A549 (cell line): Measurements from ENCODE around the gene SHMT2. TPM values are rescaled to one million over a fixed set of nuclear protein-coding genes. Genes with fewer than 3 reads are reported as not detected.

Experiments used
- ATAC-seq, 2 experiments: fragments of 200-7000 bp in 1 of 2; fragments of >200 bp in 1 of 2; cut with Nextera tagmentation in 1 of 2; cut with Tn5 transposase in 1 of 2; 3 replicates each; pipeline versions ENCODE4 v1.8.0 to v1.9.1; 2018 to 2020; ENCODE audit warnings: mild to moderate bottlenecking in 1 of 2, moderate library complexity in 1 of 2
- CTCF ChIA-PET: fragments of 300-600 bp; sonication (Branson Sonifier 250); formaldehyde crosslinking; extraction: SDS; loops from one replicate; lab custom pipeline; 2021; ENCODE audit warnings: antibody characterized with exemption, inconsistent platforms; lab: Yijun Ruan, JAX
- POLR2A ChIA-PET: fragments of 350-600 bp; formaldehyde crosslinking; extraction: SDS; loops from one replicate; lab custom pipeline; 2021; ENCODE audit warnings: antibody characterized with exemption, inconsistent platforms; lab: Yijun Ruan, JAX
- DNase-seq, 2 experiments: peaks; one replicate each; pipeline versions ENCODE4 v3.0.0 to v3.0.0-alpha.2; 2011 to 2016; ENCODE audit warnings: low read depth in 1 of 2, low spot score in 1 of 2
- FAIRE-seq: peaks from 2 replicates; lab custom pipeline; 2011; peaks lifted over from hg19 to GRCh38; lab: Jason Lieb, UNC
- H3K27ac ChIP-seq, 2 experiments: fragments of >200 bp; sonication (Bioruptor Twin); formaldehyde crosslinking; 3 replicates each; pipeline ENCODE4 v1.5.1; 2016 to 2017
- H3K4me1 ChIP-seq: fragments of >200 bp; sonication (Bioruptor Twin); formaldehyde crosslinking; 3 replicates; pipeline ENCODE4 v1.6.1; 2016
- H3K4me2 ChIP-seq: fragments of >200 bp; sonication (Bioruptor Twin); formaldehyde crosslinking; 3 replicates; pipeline ENCODE4 v1.6.1; 2016
- H3K4me3 ChIP-seq: fragments of >200 bp; sonication (Bioruptor Twin); formaldehyde crosslinking; 3 replicates; pipeline ENCODE4 v1.5.1; 2016
- H3K9me3 ChIP-seq: fragments of >200 bp; sonication (Bioruptor Twin); formaldehyde crosslinking; 3 replicates; pipeline ENCODE4 v1.6.1; 2016
- BCL3 ChIP-seq: fragments of >200 bp; sonication (Bioruptor Twin); formaldehyde crosslinking; IDR thresholded peaks from 3 replicates; pipeline ENCODE4 v1.6.1; 2016
- BHLHE40 ChIP-seq: IDR thresholded peaks from 2 replicates; pipeline ENCODE4 v1.6.1; 2012; ENCODE audit warnings: low read depth, low read length, inconsistent platforms
- CBX8 ChIP-seq: fragments of 200-600 bp; sonication (generic); IDR thresholded peaks from 2 replicates; pipeline ENCODE4 v1.6.1; 2016
- CEBPB ChIP-seq, 2 experiments: fragments of >200 bp in 1 of 2; sonication (Bioruptor Twin) in 1 of 2; formaldehyde crosslinking in 1 of 2; IDR thresholded peaks; 2 replicates each; pipeline ENCODE4 v1.6.1; 2012 to 2016
- CHD2 ChIP-seq: fragments of 150-350 bp; IDR thresholded peaks from 2 replicates; pipeline ENCODE4 v1.6.1; 2014; ENCODE audit warnings: low read length; ENCODE audit not compliant: partially characterized antibody
- E2F6 ChIP-seq: IDR thresholded peaks from 2 replicates; pipeline ENCODE4 v1.6.1; 2012; ENCODE audit warnings: low read depth, borderline replicate concordance
- EHMT2 ChIP-seq: fragments of 200-600 bp; sonication (generic); IDR thresholded peaks from 2 replicates; pipeline ENCODE4 v1.6.1; 2016; ENCODE audit warnings: antibody characterized with exemption, low read depth, mild to moderate bottlenecking, moderate library complexity
- FOSL2 ChIP-seq, 2 experiments: fragments of 450-650 bp in 1 of 2; fragments of >200 bp in 1 of 2; sonication (Bioruptor Twin) in 1 of 2; formaldehyde crosslinking; IDR thresholded peaks; 2 replicates each; pipeline versions ENCODE4 v1.5.0 to v1.6.1; 2016 to 2020; ENCODE audit warnings: mild to moderate bottlenecking in 1 of 2, moderate library complexity in 1 of 2
- GATA3 ChIP-seq: IDR thresholded peaks from 2 replicates; pipeline ENCODE4 v1.6.1; 2012; ENCODE audit warnings: borderline replicate concordance
- HDAC2 ChIP-seq: fragments of 200-600 bp; sonication (generic); IDR thresholded peaks from 2 replicates; pipeline ENCODE4 v1.6.1; 2016
- JUN ChIP-seq, 2 experiments: fragments of >200 bp; sonication (Bioruptor Twin); formaldehyde crosslinking; IDR thresholded peaks; 2 replicates in 1 of 2; 3 replicates in 1 of 2; pipeline ENCODE4 v1.6.1; 2016 to 2017
- KDM1A ChIP-seq: fragments of 200-600 bp; sonication (generic); IDR thresholded peaks from 2 replicates; pipeline ENCODE4 v1.6.1; 2016; ENCODE audit warnings: low read depth, mild to moderate bottlenecking
- KDM5A ChIP-seq: fragments of 200-600 bp; sonication (generic); IDR thresholded peaks from 2 replicates; pipeline ENCODE4 v1.6.1; 2016; ENCODE audit warnings: antibody characterized with exemption, mild to moderate bottlenecking
- MAZ ChIP-seq: fragments of 150-350 bp; IDR thresholded peaks from 2 replicates; pipeline ENCODE4 v1.6.1; 2014; ENCODE audit warnings: antibody characterized with exemption, low read depth, low read length, borderline replicate concordance
- MYC ChIP-seq: IDR thresholded peaks from 2 replicates; pipeline ENCODE4 v1.6.1; 2012; ENCODE audit warnings: mild to moderate bottlenecking, inconsistent platforms, low read length, improper control_type of control experiment, borderline replicate concordance
- NFE2L2 ChIP-seq: fragments of 150-350 bp; conservative IDR thresholded peaks from 2 replicates; pipeline ENCODE4 v1.6.1; 2014; ENCODE audit warnings: low read length
- NR3C1 ChIP-seq: fragments of >200 bp; sonication (Bioruptor Twin); formaldehyde crosslinking; IDR thresholded peaks from 3 replicates; pipeline ENCODE4 v1.6.1; 2017
- RARB ChIP-seq: fragments of 250-450 bp; sonication (Bioruptor Pico); IDR thresholded peaks from 2 replicates; pipeline ENCODE4 v1.8.0; 2021; ENCODE audit warnings: mild to moderate bottlenecking, moderate library complexity
- REST ChIP-seq: fragments of 200-600 bp; sonication (generic); IDR thresholded peaks from 2 replicates; pipeline ENCODE4 v1.6.1; 2016; ENCODE audit warnings: antibody characterized with exemption, mild to moderate bottlenecking, moderate library complexity
- RNF2 ChIP-seq: fragments of 200-600 bp; sonication (generic); IDR thresholded peaks from 2 replicates; pipeline ENCODE4 v1.6.1; 2016; ENCODE audit warnings: low read depth, mild to moderate bottlenecking, antibody characterized with exemption, moderate library complexity, borderline replicate concordance
- TFCP2L1 ChIP-seq: fragments of 250-450 bp; sonication (Bioruptor Pico); IDR thresholded peaks from 2 replicates; pipeline ENCODE4 v1.5.0; 2021; ENCODE audit warnings: mild to moderate bottlenecking
- USF2 ChIP-seq: fragments of 450-650 bp; IDR thresholded peaks from 2 replicates; pipeline ENCODE4 v1.6.1; 2014; ENCODE audit warnings: antibody characterized with exemption
- WGBS: methylation state at CpG from one replicate; pipeline ENCODE4 v1.1.6; 2017; ENCODE audit errors: missing lambda C conversion rate; 5-methylcytosine and 5-hydroxymethylcytosine counted together
- polyA plus RNA-seq, 4 experiments: library from polyadenylated mRNA; depleted of rRNA in 3 of 4; stranded (reverse); fragments of >200 nt; fragmentation: RNase III in 1 of 4; extraction: RNeasy Plus Mini Kit Qiagen cat#74134 plus additional on column Dnase treatment in 1 of 4; gene quantifications; 2 replicates in 3 of 4; 3 replicates in 1 of 4; pipeline ENCODE4 v1.2.3, GENCODE V29; 2011 to 2017

SHMT2 gene
- polyA plus RNA-seq, 2 of the 4 experiments (the other 2 are of a cell fraction): 113 to 156 TPM

GRCh38 chr12:57222286-57223190, 7.0 kb upstream of the SHMT2 start:
- WGBS: 83% methylated on average over 13 of the region's 13 CpGs
- no peak for TF ChIP-seq BCL3
- no peak for TF ChIP-seq JUN (IDR thresholded peaks at IDR 0.05)
- no peak for TF ChIP-seq MAZ
- TF ChIP-seq GATA3: no peak
- TF ChIP-seq BHLHE40: no peak
- no peak for TF ChIP-seq CBX8
- no peak for TF ChIP-seq NR3C1
- TF ChIP-seq KDM1A: no peak
- no peak for TF ChIP-seq CHD2
- no peak for TF ChIP-seq KDM5A
- TF ChIP-seq MYC: no peak
- CTCF ChIA-PET: interaction anchor here (1.0 to 26.5 kb wide), 3 partner anchors 7 to 150 kb away, joined by 3 to 615 read pairs (median 233); partner anchors contain the start of gene NXPH4

GRCh38 chr12:57223191-57224165, 6.0 kb upstream of the SHMT2 start:
- no peak for FAIRE-seq
- ChIA-PET CTCF (interaction anchor here (1.0 to 26.5 kb wide), 6 partner anchors 8 to 149 kb away, joined by 3 to 615 read pairs (median 4); partner anchors contain the start of gene NXPH4), POLR2A (no interaction called here)
- Histone ChIP-seq H3K27ac (no peak overlapping the region), H3K4me1 (no peaks in the 10 kb centered on the region), H3K4me2 (no peak overlapping the region), H3K4me3 (no peak overlapping the region), H3K9me3 (no peaks in the 10 kb centered on the region)
- TF ChIP-seq JUN (IDR thresholded peaks at IDR 0.05) (no peak), USF2 (no peak), RARB (CRISPR knock-in tag) (no peak), NR3C1 (no peak), BHLHE40 (no peak)
- ATAC-seq: no peak; a peak in 1 of 6 replicates
- no peak for DNase-seq
- 91% methylated on average over 20 of the region's 22 CpGs for WGBS

More at GRCh38 chr12:57222286-57223190, 7.0 kb upstream of the SHMT2 start:
- peaks cover under 1% of the 10 kb centered on the region; the same call in 2 of the 3 replicates for H3K4me1 ChIP-seq
- no peak for ATAC-seq
- no peak for DNase-seq
- no peak overlapping the region for H3K4me3 ChIP-seq
- H3K27ac ChIP-seq: no peak overlapping the region
- no peak for FAIRE-seq
- H3K4me2 ChIP-seq: no peak overlapping the region
- no peaks in the 10 kb centered on the region for H3K9me3 ChIP-seq
- POLR2A ChIA-PET: interaction anchor here (1.0 kb wide), 1 partner anchor 16 kb away, joined by 3 read pairs; no protein-coding TSS in a partner anchor

GRCh38 chr12:57224278-57224972, 5.1 kb upstream of the SHMT2 start:
- H3K4me2 ChIP-seq: no peak overlapping the region
- 0 out of 3 replicates have a peak, but pooled peaks cover 3% of the 10 kb centered on the region for H3K4me1 ChIP-seq
- no peak overlapping the region for H3K4me3 ChIP-seq
- FAIRE-seq: no peak
- CTCF ChIA-PET: interaction anchor here (0.9 to 26.5 kb wide), 6 partner anchors 8 to 53 kb away, joined by 3 to 615 read pairs (median 4); partner anchors contain the start of gene NXPH4
- no peak for DNase-seq
- POLR2A ChIA-PET: no interaction called here
- no peak for ATAC-seq
- TF ChIP-seq HDAC2 (no peak), E2F6 (no peak), RNF2 (no peak), FOSL2 (IDR thresholded peaks at IDR 0.05) (no peak), FOSL2 (CRISPR knock-in tag; IDR thresholded peaks at IDR 0.05) (no peak), TFCP2L1 (CRISPR knock-in tag) (no peak), KDM1A (no peak), NFE2L2 (no peak), CEBPB (IDR thresholded peaks at IDR 0.05) (no peak), MYC (no peak), REST (no peak), CHD2 (no peak), EHMT2 (no peak)
- H3K9me3 ChIP-seq: no peaks in the 10 kb centered on the region
- no peak overlapping the region for H3K27ac ChIP-seq
- WGBS: 91% methylated on average over 30 of the region's 30 CpGs
